HEK293T (cell line): Measurements from ENCODE around the gene BAHCC1.

Source experiments
- ARNT ChIP-seq: fragments of 450-650 bp; IDR thresholded peaks from 2 replicates; pipeline ENCODE4 v1.6.1; 2017; ENCODE audit warnings: mild to moderate bottlenecking
- CTBP1 ChIP-seq: fragments of 450-650 bp; IDR thresholded peaks from 2 replicates; pipeline ENCODE4 v1.6.1; 2016; ENCODE audit warnings: borderline replicate concordance
- ELF4 ChIP-seq: fragments of 450-650 bp; IDR thresholded peaks from 2 replicates; pipeline ENCODE4 v1.6.1; 2017; ENCODE audit warnings: antibody characterized with exemption
- FOXA1 ChIP-seq: fragments of 450-650 bp; IDR thresholded peaks from 2 replicates; pipeline ENCODE4 v1.6.1; 2016; ENCODE audit warnings: mild to moderate bottlenecking
- NFRKB ChIP-seq: fragments of 450-650 bp; IDR thresholded peaks from 2 replicates; pipeline ENCODE4 v1.6.1; 2016; ENCODE audit warnings: mild to moderate bottlenecking, moderate library complexity
- SP1 ChIP-seq: fragments of 450-650 bp; IDR thresholded peaks from 2 replicates; pipeline ENCODE4 v1.6.1; 2017
- ZNF384 ChIP-seq: fragments of 450-650 bp; IDR thresholded peaks from 2 replicates; pipeline ENCODE4 v1.6.1; 2016

DNA sequence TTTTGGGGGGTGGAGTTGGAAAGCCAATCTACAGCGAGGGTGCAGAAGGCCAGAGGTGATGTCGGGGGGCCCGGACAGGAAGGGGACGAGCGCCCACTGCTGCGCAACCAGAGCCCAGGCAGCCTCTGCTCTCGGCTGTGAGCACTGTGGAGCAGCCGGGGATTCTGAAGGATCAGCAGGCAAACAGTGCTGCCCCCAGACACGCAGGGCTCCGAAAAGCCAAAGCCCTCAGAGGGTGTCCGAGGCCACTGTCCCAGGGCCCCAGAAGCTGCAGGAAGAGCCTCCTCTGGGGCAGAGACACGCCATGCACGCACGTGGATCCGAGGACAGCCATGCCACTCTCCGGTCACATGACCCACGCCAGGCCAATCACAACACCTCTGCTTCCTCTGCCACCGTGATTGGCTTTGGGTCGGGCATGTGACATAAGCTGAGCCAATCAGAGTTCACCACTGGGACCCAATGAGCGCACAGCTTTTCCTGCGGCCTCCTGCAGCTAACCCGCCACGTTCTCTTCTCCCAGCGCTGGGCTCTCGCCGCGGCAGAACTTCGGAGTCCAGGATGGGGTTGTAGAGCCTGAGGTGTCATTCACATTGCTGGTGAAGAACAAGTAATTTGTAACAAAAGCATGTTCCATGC is 76.7 kb downstream of the BAHCC1 start:
- TF ChIP-seq ZNF384: no peak
- TF ChIP-seq ELF4: peak; percentile 31; the same call in 1 of the 2 replicates
- TF ChIP-seq CTBP1: no peak
- TF ChIP-seq ARNT: no peak
- TF ChIP-seq NFRKB: no peak
- no peak for TF ChIP-seq SP1
- TF ChIP-seq FOXA1: no peak
